Hepatocyte (in vitro differentiated cells): ENCODE results near the gene MAP4K1. TPM values are rescaled to one million over a fixed set of nuclear protein-coding genes. Genes with fewer than 3 reads are reported as not detected.
"Not testable (repeated sequence)": the region's sequence is repeated elsewhere in the genome, so short reads cannot be mapped to it uniquely, and the experiment has no call there.

ENCODE experiments used
- DNase-seq: peaks from one replicate; pipeline ENCODE4 v3.0.0-alpha.2; 2016; ENCODE audit warnings: low spot score
- H2AFZ ChIP-seq: fragments of 200-600 bp; sonication (generic); 2 replicates; pipeline ENCODE4 v1.6.0; 2016; ENCODE audit warnings: antibody characterized with exemption, mild to moderate bottlenecking
- H3K27ac ChIP-seq: fragments of 200-600 bp; sonication (generic); 2 replicates; pipeline ENCODE4 v1.5.1; 2016; ENCODE audit warnings: mild to moderate bottlenecking
- H3K27me3 ChIP-seq: fragments of 200-600 bp; sonication (generic); 2 replicates; pipeline ENCODE4 v1.6.1; 2016
- H3K36me3 ChIP-seq: fragments of 200-600 bp; sonication (generic); replicated peaks from 2 replicates; pipeline ENCODE4 v1.5.1; 2016; ENCODE audit warnings: low read depth; ENCODE audit not compliant: insufficient read depth
- H3K4me1 ChIP-seq: fragments of 200-600 bp; sonication (generic); 2 replicates; pipeline ENCODE4 v1.5.1; 2016; ENCODE audit warnings: mild to moderate bottlenecking, moderate library complexity; ENCODE audit not compliant: insufficient read depth
- H3K4me2 ChIP-seq: fragments of 200-600 bp; sonication (generic); 2 replicates; pipeline ENCODE4 v1.6.0; 2016
- H3K4me3 ChIP-seq: fragments of 200-600 bp; sonication (generic); 2 replicates; pipeline ENCODE4 v1.5.1; 2016; ENCODE audit warnings: mild to moderate bottlenecking
- H3K79me2 ChIP-seq: fragments of 200-600 bp; sonication (generic); 2 replicates; pipeline ENCODE4 v1.6.0; 2017; ENCODE audit warnings: mild to moderate bottlenecking
- H3K9me2 ChIP-seq: fragments of 200-600 bp; sonication (generic); replicated peaks from 2 replicates; pipeline ENCODE4 v1.6.0; 2017; ENCODE audit warnings: mild to moderate bottlenecking; ENCODE audit not compliant: insufficient read depth
- H3K9me3 ChIP-seq: fragments of 200-600 bp; sonication (generic); 2 replicates; pipeline ENCODE4 v1.5.1; 2016; ENCODE audit warnings: low read depth, mild to moderate bottlenecking
- H4K20me1 ChIP-seq: fragments of 200-600 bp; sonication (generic); 2 replicates; pipeline ENCODE4 v1.6.0; 2016; ENCODE audit warnings: mild to moderate bottlenecking; ENCODE audit not compliant: insufficient read depth, poor library complexity, severe bottlenecking
- CTCF ChIP-seq: fragments of 200-600 bp; sonication (generic); IDR thresholded peaks from 2 replicates; pipeline ENCODE4 v1.5.1; 2016; ENCODE audit warnings: antibody characterized with exemption, mild to moderate bottlenecking; ENCODE audit not compliant: poor library complexity
- EZH2 ChIP-seq: fragments of 200-600 bp; sonication (generic); IDR thresholded peaks from 2 replicates; pipeline ENCODE4 v1.6.1; 2016; ENCODE audit warnings: antibody characterized with exemption, mild to moderate bottlenecking, borderline replicate concordance
- EZH2phosphoT487 ChIP-seq: fragments of 200-600 bp; sonication (generic); IDR thresholded peaks from one replicate; pipeline ENCODE4 v1.6.1; 2018; ENCODE audit warnings: antibody characterized with exemption, mild to moderate bottlenecking, low read depth, moderate library complexity; ENCODE audit not compliant: unreplicated experiment, severe bottlenecking
- WGBS: methylation state at CpG from one replicate; pipeline ENCODE4 v1.1.6; 2016; ENCODE audit warnings: low lambda C conversion rate; ENCODE audit errors: missing lambda C conversion rate; 5-methylcytosine and 5-hydroxymethylcytosine counted together
- polyA plus RNA-seq: library from polyadenylated mRNA; unstranded; fragments of >200 nt; fragmentation: Nextera tagmentation; extraction: Ambion mirVana; gene quantifications from 2 replicates; pipeline ENCODE4 v1.2.1, GENCODE V29; 2016
- total RNA-seq: library from RNA; depleted of rRNA; stranded (reverse); fragments of >200 nt; gene quantifications from 2 replicates; pipeline ENCODE4 v1.2.3, GENCODE V29; 2014

MAP4K1 gene
- total and polyA plus RNA-seq, 2 experiments from 2014 or later: 0.57 to 2.6 TPM

GRCh38 chr19:38554676-38555141 lies 63.0 kb downstream of the MAP4K1 start:
- no peak overlapping the region for H3K27ac ChIP-seq
- DNase-seq: no peak
- WGBS: 81% methylated on average over 3 of the region's 3 CpGs

GRCh38 chr19:38553239-38553638 lies 64.5 kb downstream of the MAP4K1 start:
- H3K9me3 ChIP-seq: not testable (repeated sequence)
- WGBS: 100% methylated on average over 1 of the region's 1 CpG

More at GRCh38 chr19:38554676-38555141, 63.0 kb downstream of the MAP4K1 start:
- Histone ChIP-seq H3K4me1 (no peaks in the 10 kb centered on the region), H3K79me2 (no peaks in the 10 kb centered on the region), H4K20me1 (no peaks in the 10 kb centered on the region), H3K27me3 (no peaks in the 10 kb centered on the region), H2AFZ (no peak overlapping the region), H3K4me3 (no peak overlapping the region), H3K4me2 (no peak overlapping the region), H3K36me3 (no peaks in the 10 kb centered on the region), H3K9me2 (no peaks in the 10 kb centered on the region), H3K9me3 (no peaks in the 10 kb centered on the region)
- TF ChIP-seq EZH2phosphoT487 (no peak), CTCF (no peak), EZH2 (no peak)

GRCh38 chr19:38551450-38551813 lies 66.3 kb downstream of the MAP4K1 start:
- TF ChIP-seq CTCF (no peak), EZH2phosphoT487 (no peak), EZH2 (no peak)
- H3K27ac ChIP-seq: no peak overlapping the region
- H4K20me1 ChIP-seq: no peaks in the 10 kb centered on the region
- no peaks in the 10 kb centered on the region for H3K4me1 ChIP-seq
- no peaks in the 10 kb centered on the region for H3K27me3 ChIP-seq
- no peaks in the 10 kb centered on the region for H3K79me2 ChIP-seq
- no peak overlapping the region for H3K4me3 ChIP-seq
- no peaks in the 10 kb centered on the region for H3K9me2 ChIP-seq
- H3K9me3 ChIP-seq: no peaks in the 10 kb centered on the region
- no peaks in the 10 kb centered on the region for H3K36me3 ChIP-seq
- H2AFZ ChIP-seq: no peak overlapping the region
- WGBS: 87% methylated on average over 6 of the region's 6 CpGs
- DNase-seq: no peak
- no peak overlapping the region for H3K4me2 ChIP-seq

More at GRCh38 chr19:38553239-38553638, 64.5 kb downstream of the MAP4K1 start:
- not testable (repeated sequence) for H3K27ac ChIP-seq, H4K20me1 ChIP-seq, H3K27me3 ChIP-seq, H3K36me3 ChIP-seq, H3K79me2 ChIP-seq, H3K4me2 ChIP-seq, DNase-seq, H3K9me2 ChIP-seq, H3K4me1 ChIP-seq, H3K4me3 ChIP-seq, H2AFZ ChIP-seq

- 73% methylated on average over 3 of the region's 3 CpGs for WGBS
- H3K9me2 ChIP-seq: no peaks in the 10 kb centered on the region
- no peak overlapping the region for H3K27ac ChIP-seq
- no peaks in the 10 kb centered on the region for H3K36me3 ChIP-seq
- no peak for TF ChIP-seq CTCF
- TF ChIP-seq EZH2: no peak
- TF ChIP-seq EZH2phosphoT487: no peak
- no peak overlapping the region for H2AFZ ChIP-seq
- H3K79me2 ChIP-seq: no peaks in the 10 kb centered on the region
- no peaks in the 10 kb centered on the region for H3K4me1 ChIP-seq
- no peaks in the 10 kb centered on the region for H4K20me1 ChIP-seq
- H3K9me3 ChIP-seq: no peaks in the 10 kb centered on the region
- no peak for DNase-seq
- no peak overlapping the region for H3K4me2 ChIP-seq
- H3K4me3 ChIP-seq: no peak overlapping the region
- H3K27me3 ChIP-seq: no peaks in the 10 kb centered on the region
Observed at GRCh38 chr19:38550376-38550775, 67.4 kb downstream of the MAP4K1 start.
